ENCODE data around the gene KCNQ2.

GRCh38 chr20:63519668-63520503 is 47.4 kb upstream of the KCNQ2 start:
- TF ChIP-seq CTCF (conservative IDR thresholded peaks at IDR 0.05) (no peak; the same call in 1 of the 2 replicates), EZH2 (IDR thresholded peaks at IDR 0.05; ENCODE audit: low read depth) (no peak)
